Central memory CD8-positive, alpha-beta T cell (primary cell): ENCODE results near the gene PNLIP.

Experiments
- ATAC-seq: fragments of 150-1000 bp; cut with Tn5 transposase; replicated peaks from 2 replicates; pipeline ENCODE4 v1.10.0; 2022; ENCODE audit warnings: mild to moderate bottlenecking, moderate FRiP score, moderate number of reproducible peaks; ENCODE audit not compliant: poor library complexity, severe bottlenecking; ENCODE audit errors: extremely low read depth
- DNase-seq, 2 donors: peaks; one replicate each; pipeline ENCODE4 v3.0.0; 2021; ENCODE audit warnings: low spot score in 2 of 2
- H3K27ac Mint-ChIP-seq: one replicate; pipeline ENCODE4 v1.8.0; 2022; ENCODE audit warnings: low read depth, mild to moderate bottlenecking, moderate library complexity, mixed read lengths
- H3K27me3 Mint-ChIP-seq: one replicate; pipeline ENCODE4 v1.8.0; 2022; ENCODE audit warnings: mixed read lengths
- H3K36me3 Mint-ChIP-seq: one replicate; pipeline ENCODE4 v1.8.0; 2022; ENCODE audit warnings: mild to moderate bottlenecking, moderate library complexity, mixed read lengths; ENCODE audit not compliant: insufficient read depth
- H3K4me1 Mint-ChIP-seq: one replicate; pipeline ENCODE4 v1.8.0; 2022; ENCODE audit warnings: mixed read lengths
- H3K4me3 Mint-ChIP-seq: one replicate; pipeline ENCODE4 v1.8.0; 2022; ENCODE audit warnings: mild to moderate bottlenecking, moderate library complexity, mixed read lengths
- H3K9me3 Mint-ChIP-seq: one replicate; pipeline ENCODE4 v1.8.0; 2022; ENCODE audit warnings: mixed read lengths

The PNLIP gene

DNA sequence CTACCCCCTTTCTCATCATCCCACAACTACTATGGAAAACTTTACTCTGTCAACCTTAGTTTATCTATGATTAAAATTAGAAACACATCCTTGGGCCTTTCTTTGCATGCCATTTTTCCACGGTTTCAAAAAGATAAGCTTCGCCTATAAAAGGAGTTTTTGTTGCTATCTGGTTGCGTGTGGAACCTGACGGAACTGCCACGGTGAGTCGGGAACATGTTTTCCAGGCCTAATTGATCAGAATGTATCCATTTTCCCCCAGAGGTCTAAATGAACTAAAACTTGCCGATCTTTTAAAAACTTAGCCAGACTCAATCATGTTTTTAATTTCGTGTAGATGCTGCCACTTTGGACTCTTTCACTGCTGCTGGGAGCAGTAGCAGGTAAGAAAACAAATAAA lies at the start of gene PNLIP:
Gene PNLIP, plus strand, starts transcription at position 176 of the 400 bp plus-strand sequence. Its CDS starts 162 bp downstream, at position 338.
- no peak within 1 kb of the TSS for H3K27ac Mint-ChIP-seq
- H3K4me3 Mint-ChIP-seq: no peak within 1 kb of the TSS
- no peaks in the 10 kb centered on the region for H3K4me1 Mint-ChIP-seq
- no peak for DNase-seq
- H3K9me3 Mint-ChIP-seq: peaks cover 7% of the 10 kb centered on the region
- no peak for ATAC-seq
- H3K27me3 Mint-ChIP-seq: no peaks in the 10 kb centered on the region
- H3K36me3 Mint-ChIP-seq: peaks cover 2% of the 10 kb centered on the region

- DNase-seq: no peak
- Mint-ChIP-seq H3K36me3 (no peaks in the 10 kb centered on the region), H3K9me3 (peaks cover 9% of the 10 kb centered on the region), H3K27me3 (no peaks in the 10 kb centered on the region), H3K4me1 (no peaks in the 10 kb centered on the region), H3K27ac (no peak overlapping the region), H3K4me3 (no peak overlapping the region)
- no peak for ATAC-seq
These were observed 40.9 kb upstream of the PNLIP start for GRCh38 chr10:116504786-116505185.

DNA sequence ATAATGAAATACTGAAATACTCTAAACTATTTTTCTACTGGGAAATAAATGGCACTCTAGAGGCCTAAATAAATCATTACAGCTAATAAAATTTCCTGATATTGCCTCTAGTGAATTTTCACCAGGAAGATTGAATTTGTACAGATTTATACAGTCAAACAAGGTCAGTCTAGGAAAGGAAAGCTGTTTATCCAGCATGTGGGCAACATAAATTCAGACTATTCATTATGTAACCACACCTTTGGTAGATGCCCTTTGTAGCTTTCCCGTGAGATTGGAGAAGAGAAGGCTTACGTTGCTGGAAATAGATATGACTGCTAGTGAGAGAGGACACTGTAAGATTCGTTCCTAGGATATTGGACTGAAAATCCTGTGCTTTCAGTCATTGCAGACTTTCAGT lies 35.2 kb upstream of the PNLIP start:
- Mint-ChIP-seq H3K4me1 (no peaks in the 10 kb centered on the region), H3K36me3 (no peaks in the 10 kb centered on the region), H3K27me3 (no peaks in the 10 kb centered on the region), H3K9me3 (peaks cover 14% of the 10 kb centered on the region), H3K4me3 (no peak overlapping the region), H3K27ac (no peak overlapping the region)
- no peak for ATAC-seq
- no peak for DNase-seq

DNA sequence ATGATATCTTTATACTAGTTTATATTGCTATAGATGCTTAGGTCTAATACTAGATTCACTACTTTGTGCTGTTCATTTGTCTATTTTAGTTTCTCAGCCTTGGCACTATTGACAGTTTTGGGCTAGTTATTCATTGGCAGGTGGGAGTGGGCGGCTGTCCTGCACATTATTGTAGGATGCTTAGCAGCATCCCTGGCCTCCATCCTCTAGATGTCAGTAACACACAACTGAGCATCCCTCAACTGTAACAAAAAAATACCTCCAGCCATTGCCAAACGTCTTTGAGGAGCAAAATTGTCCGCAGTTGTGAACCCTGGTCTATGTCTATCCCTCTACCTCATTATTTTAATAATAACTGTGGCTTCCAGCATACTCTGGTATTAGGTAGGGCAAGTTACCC lies 34.4 kb upstream of the PNLIP start:
- H3K4me3 Mint-ChIP-seq: no peak overlapping the region
- DNase-seq (no peak), ATAC-seq (no peak)
- no peak overlapping the region for H3K27ac Mint-ChIP-seq
- H3K4me1 Mint-ChIP-seq: no peaks in the 10 kb centered on the region
- no peaks in the 10 kb centered on the region for H3K36me3 Mint-ChIP-seq
- peaks cover 14% of the 10 kb centered on the region for H3K9me3 Mint-ChIP-seq
- H3K27me3 Mint-ChIP-seq: no peaks in the 10 kb centered on the region

DNA sequence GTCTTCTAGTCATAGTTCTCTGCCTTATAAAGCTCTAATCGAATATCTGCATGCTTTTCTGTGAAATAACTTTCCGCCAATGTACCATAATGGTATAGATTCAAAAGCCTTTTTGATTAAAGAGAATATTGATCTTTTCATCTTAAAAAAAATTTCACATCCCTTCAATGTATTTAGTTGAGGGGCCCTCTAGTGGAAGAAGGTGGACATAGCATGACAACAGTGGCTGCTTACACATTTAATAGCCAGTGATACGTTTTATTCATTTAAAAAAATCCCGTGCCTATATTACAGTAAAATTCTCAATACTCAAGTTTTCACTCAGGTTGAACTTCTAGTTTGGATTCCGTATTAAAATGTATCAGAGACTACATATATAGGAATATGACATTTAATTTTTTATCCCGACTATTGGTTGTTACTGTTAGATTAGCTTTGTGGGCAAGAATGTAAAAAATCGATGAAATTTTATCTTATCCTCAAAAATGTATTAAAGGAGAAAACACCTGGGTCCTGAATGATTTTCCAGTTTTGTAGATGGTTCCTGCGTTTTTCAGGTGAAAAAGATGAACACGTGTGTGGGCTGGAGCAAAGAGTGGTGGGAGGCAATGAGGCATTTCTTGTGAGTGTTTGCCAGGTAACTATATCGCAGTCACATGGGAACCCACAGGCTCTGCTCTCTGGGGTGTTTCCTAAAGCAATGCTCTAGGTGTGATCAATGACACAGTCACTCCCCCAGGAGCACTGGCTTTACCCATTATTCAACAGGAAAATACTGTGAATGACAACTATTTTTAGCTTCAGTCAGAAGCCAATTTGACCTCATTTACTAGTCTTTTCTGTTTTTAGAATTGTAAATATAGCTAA lies 24.1 kb upstream of the PNLIP start:
- no peaks in the 10 kb centered on the region for H3K9me3 Mint-ChIP-seq
- no peak overlapping the region for H3K27ac Mint-ChIP-seq
- no peaks in the 10 kb centered on the region for H3K4me1 Mint-ChIP-seq
- no peak for ATAC-seq
- H3K4me3 Mint-ChIP-seq: no peak overlapping the region
- DNase-seq: no peak
- no peaks in the 10 kb centered on the region for H3K36me3 Mint-ChIP-seq
- H3K27me3 Mint-ChIP-seq: no peaks in the 10 kb centered on the region

DNA sequence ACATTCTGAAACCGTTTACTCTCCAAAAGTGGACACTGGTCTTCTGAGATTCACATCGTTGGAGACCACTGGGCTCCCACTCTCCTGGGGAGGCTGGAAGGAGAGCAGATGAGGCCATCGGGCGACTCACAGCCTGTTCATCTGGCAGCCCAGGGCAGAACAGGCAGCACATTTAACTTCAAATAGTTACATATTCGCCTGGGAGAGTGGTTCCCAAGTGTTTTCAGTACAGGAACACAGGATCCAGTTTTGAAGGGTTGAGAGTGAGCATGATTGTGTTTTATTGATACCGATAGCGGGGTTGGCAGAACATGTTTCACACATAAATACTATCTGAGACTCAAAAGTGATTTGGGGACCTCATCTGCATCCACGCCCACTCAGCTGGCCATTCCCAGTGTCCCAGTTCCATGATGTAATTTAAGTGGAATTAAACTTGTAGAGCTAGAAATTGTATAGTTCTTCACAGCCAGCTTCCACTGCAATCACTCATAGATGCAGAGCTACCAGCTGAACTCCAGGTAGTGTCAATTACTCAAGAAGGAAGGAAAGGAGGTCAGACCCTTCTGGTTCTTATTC lies 22.8 kb upstream of the PNLIP start:
- Mint-ChIP-seq H3K9me3 (no peaks in the 10 kb centered on the region), H3K36me3 (no peaks in the 10 kb centered on the region), H3K4me3 (no peak overlapping the region), H3K4me1 (no peaks in the 10 kb centered on the region), H3K27ac (no peak overlapping the region), H3K27me3 (no peaks in the 10 kb centered on the region)
- ATAC-seq (no peak), DNase-seq (no peak)

DNA sequence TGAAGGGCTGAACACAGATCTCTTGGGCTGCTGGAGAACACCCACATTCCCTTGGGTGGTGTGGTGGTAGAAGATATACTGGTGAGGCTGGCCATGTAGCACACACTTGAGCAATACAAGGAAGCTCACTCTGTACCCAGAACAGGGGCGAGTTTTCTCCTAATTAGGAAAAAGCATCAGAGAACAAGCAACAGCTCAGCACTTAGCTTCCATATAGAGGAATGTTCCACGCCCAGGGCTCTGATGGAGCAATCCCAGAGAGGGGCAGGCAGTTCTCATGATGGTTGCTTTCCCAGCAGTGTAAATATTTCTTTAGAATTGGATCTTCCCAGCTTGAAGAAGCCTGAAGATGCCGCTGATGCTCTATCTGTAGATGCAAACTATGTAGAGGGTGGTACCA lies 21.0 kb upstream of the PNLIP start:
- Mint-ChIP-seq H3K36me3 (no peaks in the 10 kb centered on the region), H3K4me3 (no peak overlapping the region), H3K27me3 (no peaks in the 10 kb centered on the region), H3K4me1 (no peaks in the 10 kb centered on the region), H3K9me3 (no peaks in the 10 kb centered on the region), H3K27ac (no peak overlapping the region)
- DNase-seq (no peak), ATAC-seq (no peak)

- Mint-ChIP-seq H3K27ac (no peak overlapping the region), H3K36me3 (no peaks in the 10 kb centered on the region), H3K9me3 (no peaks in the 10 kb centered on the region), H3K4me3 (no peak overlapping the region), H3K27me3 (no peaks in the 10 kb centered on the region), H3K4me1 (no peaks in the 10 kb centered on the region)
- ATAC-seq (no peak), DNase-seq (no peak)
These were observed 19.5 kb upstream of the PNLIP start for GRCh38 chr10:116526219-116526618.

- Mint-ChIP-seq H3K4me3 (no peak overlapping the region), H3K27ac (no peak overlapping the region), H3K27me3 (peaks cover 10% of the 10 kb centered on the region), H3K9me3 (peaks cover 17% of the 10 kb centered on the region), H3K36me3 (no peaks in the 10 kb centered on the region), H3K4me1 (no peaks in the 10 kb centered on the region)
- DNase-seq (no peak), ATAC-seq (no peak)
These were observed 8.9 kb upstream of the PNLIP start for GRCh38 chr10:116536810-116537209.

GRCh38 chr10:116538456-116538855 lies 7.3 kb upstream of the PNLIP start:
- no peaks in the 10 kb centered on the region for H3K4me1 Mint-ChIP-seq
- peaks cover 10% of the 10 kb centered on the region for H3K27me3 Mint-ChIP-seq
- H3K27ac Mint-ChIP-seq: no peak overlapping the region
- H3K4me3 Mint-ChIP-seq: no peak overlapping the region
- no peaks in the 10 kb centered on the region for H3K36me3 Mint-ChIP-seq
- ATAC-seq (no peak), DNase-seq (no peak)
- H3K9me3 Mint-ChIP-seq: peaks cover 17% of the 10 kb centered on the region

- Mint-ChIP-seq H3K4me3 (no peak overlapping the region), H3K27me3 (peaks cover 10% of the 10 kb centered on the region), H3K36me3 (no peaks in the 10 kb centered on the region), H3K9me3 (peaks cover 17% of the 10 kb centered on the region), H3K4me1 (no peaks in the 10 kb centered on the region), H3K27ac (no peak overlapping the region)
- no peak for DNase-seq
- ATAC-seq: no peak
These were observed 6.7 kb upstream of the PNLIP start for GRCh38 chr10:116538992-116539391.

DNA sequence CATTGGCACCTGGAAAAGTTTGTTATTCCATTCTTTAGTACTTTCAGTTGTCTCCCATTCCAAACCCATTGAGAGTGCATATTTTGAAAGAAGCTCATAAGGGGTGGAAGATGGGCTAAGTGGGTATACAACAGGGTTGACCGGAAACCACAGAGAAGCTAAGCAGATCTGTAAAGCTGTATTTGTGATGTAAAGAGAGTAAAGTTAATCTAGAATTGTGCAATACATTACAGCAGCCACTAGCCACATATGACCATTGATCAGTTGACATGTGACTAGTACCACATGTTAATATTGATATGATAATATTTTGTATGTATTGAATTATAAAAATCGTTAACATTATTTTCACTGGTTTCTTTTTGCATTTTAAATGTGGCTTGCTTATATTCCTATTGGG lies 4.9 kb upstream of the PNLIP start:
- Mint-ChIP-seq H3K27ac (no peak overlapping the region), H3K36me3 (no peaks in the 10 kb centered on the region), H3K4me1 (no peaks in the 10 kb centered on the region), H3K27me3 (peaks cover 10% of the 10 kb centered on the region), H3K9me3 (peaks cover 17% of the 10 kb centered on the region), H3K4me3 (no peak overlapping the region)
- ATAC-seq (no peak), DNase-seq (no peak)

DNA sequence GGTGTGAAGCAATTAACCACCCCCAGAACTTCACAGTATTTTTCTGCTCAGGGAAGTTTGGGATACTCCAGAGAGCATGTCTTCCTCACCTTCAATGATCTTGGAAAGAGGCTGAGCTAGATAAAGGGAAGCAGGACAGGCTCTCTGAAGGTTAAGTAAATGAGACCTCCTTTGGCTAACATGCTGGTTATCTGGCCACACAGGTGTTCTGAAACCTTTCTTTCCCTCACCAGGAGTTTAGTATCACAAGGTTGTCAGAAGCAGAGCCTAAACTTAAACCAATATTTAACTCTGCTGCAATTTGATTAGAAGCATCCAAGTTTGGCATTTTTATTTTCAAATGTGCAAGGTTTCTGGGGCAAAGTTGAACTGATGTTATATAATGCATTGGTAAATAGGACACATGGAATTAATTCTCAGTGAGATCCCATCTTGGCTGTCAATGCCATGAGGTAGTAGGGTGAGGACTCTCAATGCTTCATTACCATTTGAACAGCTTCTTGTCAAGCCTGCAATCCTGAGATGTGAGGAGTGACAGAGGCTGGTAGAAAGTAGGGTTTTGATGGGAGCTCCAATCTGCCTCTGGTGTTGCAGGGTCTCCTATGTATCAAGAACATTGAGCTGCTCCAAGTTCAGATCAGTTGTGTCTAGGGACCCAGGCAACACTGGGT lies 3.6 kb upstream of the PNLIP start:
- DNase-seq: no peak
- no peak overlapping the region for H3K27ac Mint-ChIP-seq
- H3K36me3 Mint-ChIP-seq: peaks cover 2% of the 10 kb centered on the region
- no peaks in the 10 kb centered on the region for H3K4me1 Mint-ChIP-seq
- H3K4me3 Mint-ChIP-seq: no peak overlapping the region
- ATAC-seq: no peak
- H3K9me3 Mint-ChIP-seq: peaks cover 22% of the 10 kb centered on the region
- H3K27me3 Mint-ChIP-seq: peaks cover 10% of the 10 kb centered on the region
